ENCODE results near the gene LRTM2.

GRCh38 chr12:1869145-1869544 lies 48.8 kb downstream of the LRTM2 start:
- TF ChIP-seq, protein P1, sequence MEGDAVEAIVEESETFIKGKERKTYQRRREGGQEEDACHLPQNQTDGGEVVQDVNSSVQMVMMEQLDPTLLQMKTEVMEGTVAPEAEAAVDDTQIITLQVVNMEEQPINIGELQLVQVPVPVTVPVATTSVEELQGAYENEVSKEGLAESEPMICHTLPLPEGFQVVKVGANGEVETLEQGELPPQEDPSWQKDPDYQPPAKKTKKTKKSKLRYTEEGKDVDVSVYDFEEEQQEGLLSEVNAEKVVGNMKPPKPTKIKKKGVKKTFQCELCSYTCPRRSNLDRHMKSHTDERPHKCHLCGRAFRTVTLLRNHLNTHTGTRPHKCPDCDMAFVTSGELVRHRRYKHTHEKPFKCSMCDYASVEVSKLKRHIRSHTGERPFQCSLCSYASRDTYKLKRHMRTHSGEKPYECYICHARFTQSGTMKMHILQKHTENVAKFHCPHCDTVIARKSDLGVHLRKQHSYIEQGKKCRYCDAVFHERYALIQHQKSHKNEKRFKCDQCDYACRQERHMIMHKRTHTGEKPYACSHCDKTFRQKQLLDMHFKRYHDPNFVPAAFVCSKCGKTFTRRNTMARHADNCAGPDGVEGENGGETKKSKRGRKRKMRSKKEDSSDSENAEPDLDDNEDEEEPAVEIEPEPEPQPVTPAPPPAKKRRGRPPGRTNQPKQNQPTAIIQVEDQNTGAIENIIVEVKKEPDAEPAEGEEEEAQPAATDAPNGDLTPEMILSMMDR (conservative IDR thresholded peaks at IDR 0.05; ENCODE audit: low read depth, low read length) = no peak
- TF ChIP-seq EZH2 (IDR thresholded peaks at IDR 0.05; ENCODE audit: low read length, unreplicated experiment) = no peak

Measured in PC-3 (cell line).